Measurements from ENCODE around the gene RPL35A. TPM values are rescaled to one million over a fixed set of nuclear protein-coding genes. Genes with fewer than 3 reads are reported as not detected.

The RPL35A gene
- total RNA-seq, 1 experiment from 2014 or later, result 1,563 TPM

DNA sequence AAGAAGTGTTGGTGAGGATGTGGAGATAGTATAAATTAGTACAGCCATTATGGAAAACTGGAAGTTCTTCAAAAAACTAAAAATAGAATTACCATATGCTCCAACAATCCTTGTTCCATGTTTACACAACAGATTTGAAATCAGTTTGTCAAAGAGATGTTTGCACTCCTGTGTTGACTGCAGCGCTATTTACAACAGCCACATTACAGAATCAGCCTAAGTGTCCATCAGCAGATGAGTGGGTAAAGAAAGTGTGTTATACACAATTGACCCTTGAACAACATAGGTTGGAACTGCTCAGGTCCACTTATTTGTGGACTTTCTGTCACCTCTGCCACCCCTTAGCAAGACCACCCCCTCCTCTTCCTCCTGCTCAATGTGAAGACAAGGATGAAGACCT is 44.7 kb downstream of the RPL35A start:
- Histone ChIP-seq H3K27ac (ENCODE audit: insufficient read length, low read depth, low read length) (no peak overlapping the region), H3K79me2 (ENCODE audit: insufficient read depth, low read length) (no peaks in the 10 kb centered on the region), H3K23me2 (ENCODE audit: insufficient read length, low read depth, low read length, poor library complexity, severe bottlenecking) (no peaks in the 10 kb centered on the region), H3K18ac (ENCODE audit: insufficient read length, low read depth, low read length) (no peak overlapping the region), H2AFZ (ENCODE audit: low read length) (no peak overlapping the region), H3K4ac (ENCODE audit: low read depth, low read length) (no peak overlapping the region), H2BK5ac (ENCODE audit: insufficient read length, low read length) (no peak overlapping the region), H4K5ac (ENCODE audit: insufficient read length, low read depth, low read length) (no peak overlapping the region), H3K14ac (ENCODE audit: insufficient read depth, low read length) (no peak overlapping the region), H2BK120ac (ENCODE audit: low read depth, low read length, poor library complexity, severe bottlenecking) (no peak overlapping the region), H3K4me2 (ENCODE audit: insufficient read depth, insufficient read length, low read length) (no peak overlapping the region), H2BK20ac (ENCODE audit: low read depth, low read length, poor library complexity, severe bottlenecking) (no peak overlapping the region), H2BK15ac (ENCODE audit: low read depth, low read length) (no peak overlapping the region), H4K20me1 (ENCODE audit: control insufficient read depth, insufficient read depth, insufficient read length) (no peaks in the 10 kb centered on the region), H3K23ac (ENCODE audit: insufficient read length, low read depth, low read length) (no peak overlapping the region), H4K8ac (replicated peaks; ENCODE audit: insufficient read length, low read depth, low read length) (no peak overlapping the region), H3K9me3 (ENCODE audit: control insufficient read depth, low read depth, low read length) (no peaks in the 10 kb centered on the region), H3T11ph (ENCODE audit: low read length) (no peak overlapping the region), H3K9ac (ENCODE audit: extremely low read depth, insufficient read length, low read length) (no peak overlapping the region), H4K91ac (ENCODE audit: insufficient read length, low read depth, low read length) (no peak overlapping the region), H3K56ac (ENCODE audit: insufficient read length, low read depth, low read length) (no peak overlapping the region), H3K27me3 (ENCODE audit: insufficient read depth, low read length) (no peaks in the 10 kb centered on the region), H3K79me1 (ENCODE audit: insufficient read depth, low read depth, low read length, poor library complexity, severe bottlenecking) (no peaks in the 10 kb centered on the region), H2BK12ac (ENCODE audit: insufficient read length, low read depth, low read length) (no peak overlapping the region), H3K4me1 (ENCODE audit: insufficient read depth, low read length) (no peaks in the 10 kb centered on the region; the same call in 1 of the 2 replicates), H2AK5ac (ENCODE audit: insufficient read length, low read length) (no peak overlapping the region)
- Mint-ChIP-seq H3K9me3 (no peaks in the 10 kb centered on the region), H3K27ac (no peak overlapping the region; a peak in 1 of 7 replicates), H3K4me1 (peaks cover 8 to 11% of the 10 kb centered on the region in 2 experiments), H3K27me3 (ENCODE audit: low read depth) (no peaks in the 10 kb centered on the region), H3K36me3 (ENCODE audit: insufficient read depth in 1 of 3, low read depth in 3 of 3) (peaks cover 0 to 4% (median 2%) of the 10 kb centered on the region in 3 experiments; a peak in 1 of 7 replicates), H3K4me3 (no peak overlapping the region)
- TF ChIP-seq, protein P1, sequence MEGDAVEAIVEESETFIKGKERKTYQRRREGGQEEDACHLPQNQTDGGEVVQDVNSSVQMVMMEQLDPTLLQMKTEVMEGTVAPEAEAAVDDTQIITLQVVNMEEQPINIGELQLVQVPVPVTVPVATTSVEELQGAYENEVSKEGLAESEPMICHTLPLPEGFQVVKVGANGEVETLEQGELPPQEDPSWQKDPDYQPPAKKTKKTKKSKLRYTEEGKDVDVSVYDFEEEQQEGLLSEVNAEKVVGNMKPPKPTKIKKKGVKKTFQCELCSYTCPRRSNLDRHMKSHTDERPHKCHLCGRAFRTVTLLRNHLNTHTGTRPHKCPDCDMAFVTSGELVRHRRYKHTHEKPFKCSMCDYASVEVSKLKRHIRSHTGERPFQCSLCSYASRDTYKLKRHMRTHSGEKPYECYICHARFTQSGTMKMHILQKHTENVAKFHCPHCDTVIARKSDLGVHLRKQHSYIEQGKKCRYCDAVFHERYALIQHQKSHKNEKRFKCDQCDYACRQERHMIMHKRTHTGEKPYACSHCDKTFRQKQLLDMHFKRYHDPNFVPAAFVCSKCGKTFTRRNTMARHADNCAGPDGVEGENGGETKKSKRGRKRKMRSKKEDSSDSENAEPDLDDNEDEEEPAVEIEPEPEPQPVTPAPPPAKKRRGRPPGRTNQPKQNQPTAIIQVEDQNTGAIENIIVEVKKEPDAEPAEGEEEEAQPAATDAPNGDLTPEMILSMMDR (conservative IDR thresholded peaks at IDR 0.05), result no peak
- no CpG with 5 or more reads among the region's 1 CpG for WGBS (ENCODE audit: extremely low coverage, insufficient read length, low lambda C conversion rate)
- DNase-seq, result no peak
